Measurements from ENCODE around the gene TKTL1.

DNA sequence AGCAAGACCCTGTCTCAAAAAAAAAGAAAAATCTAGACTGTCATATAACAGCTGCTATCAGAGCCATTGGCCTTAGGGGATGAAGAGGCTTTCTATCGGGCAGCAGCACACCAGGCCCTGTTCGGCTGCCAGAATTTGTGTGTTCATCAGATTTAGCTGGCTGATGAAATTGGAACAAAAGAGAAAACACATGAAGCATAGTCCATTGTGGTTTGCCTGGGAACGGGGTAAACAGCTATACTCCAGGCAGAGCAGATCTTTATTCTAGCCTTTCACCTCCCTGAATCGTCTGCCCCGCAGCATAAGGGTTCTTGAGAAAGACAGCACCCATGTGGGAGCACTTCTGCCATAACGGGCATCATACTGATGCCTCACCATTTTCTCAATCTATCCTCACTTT, 11.6 kb downstream of the TKTL1 start:
- TF ChIP-seq, protein P1, sequence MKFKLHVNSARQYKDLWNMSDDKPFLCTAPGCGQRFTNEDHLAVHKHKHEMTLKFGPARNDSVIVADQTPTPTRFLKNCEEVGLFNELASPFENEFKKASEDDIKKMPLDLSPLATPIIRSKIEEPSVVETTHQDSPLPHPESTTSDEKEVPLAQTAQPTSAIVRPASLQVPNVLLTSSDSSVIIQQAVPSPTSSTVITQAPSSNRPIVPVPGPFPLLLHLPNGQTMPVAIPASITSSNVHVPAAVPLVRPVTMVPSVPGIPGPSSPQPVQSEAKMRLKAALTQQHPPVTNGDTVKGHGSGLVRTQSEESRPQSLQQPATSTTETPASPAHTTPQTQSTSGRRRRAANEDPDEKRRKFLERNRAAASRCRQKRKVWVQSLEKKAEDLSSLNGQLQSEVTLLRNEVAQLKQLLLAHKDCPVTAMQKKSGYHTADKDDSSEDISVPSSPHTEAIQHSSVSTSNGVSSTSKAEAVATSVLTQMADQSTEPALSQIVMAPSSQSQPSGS (IDR thresholded peaks at IDR 0.05; ENCODE audit: low read length): no peak
- TF ChIP-seq, protein P2, sequence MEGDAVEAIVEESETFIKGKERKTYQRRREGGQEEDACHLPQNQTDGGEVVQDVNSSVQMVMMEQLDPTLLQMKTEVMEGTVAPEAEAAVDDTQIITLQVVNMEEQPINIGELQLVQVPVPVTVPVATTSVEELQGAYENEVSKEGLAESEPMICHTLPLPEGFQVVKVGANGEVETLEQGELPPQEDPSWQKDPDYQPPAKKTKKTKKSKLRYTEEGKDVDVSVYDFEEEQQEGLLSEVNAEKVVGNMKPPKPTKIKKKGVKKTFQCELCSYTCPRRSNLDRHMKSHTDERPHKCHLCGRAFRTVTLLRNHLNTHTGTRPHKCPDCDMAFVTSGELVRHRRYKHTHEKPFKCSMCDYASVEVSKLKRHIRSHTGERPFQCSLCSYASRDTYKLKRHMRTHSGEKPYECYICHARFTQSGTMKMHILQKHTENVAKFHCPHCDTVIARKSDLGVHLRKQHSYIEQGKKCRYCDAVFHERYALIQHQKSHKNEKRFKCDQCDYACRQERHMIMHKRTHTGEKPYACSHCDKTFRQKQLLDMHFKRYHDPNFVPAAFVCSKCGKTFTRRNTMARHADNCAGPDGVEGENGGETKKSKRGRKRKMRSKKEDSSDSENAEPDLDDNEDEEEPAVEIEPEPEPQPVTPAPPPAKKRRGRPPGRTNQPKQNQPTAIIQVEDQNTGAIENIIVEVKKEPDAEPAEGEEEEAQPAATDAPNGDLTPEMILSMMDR (IDR thresholded peaks at IDR 0.05; ENCODE audit: control extremely low read depth in 1 of 3, insufficient read depth in 1 of 3, low read depth in 1 of 3, low read length in 3 of 3): no peak
- no peak for TF ChIP-seq EP300 (IDR thresholded peaks at IDR 0.05; ENCODE audit: borderline replicate concordance in 1 of 2, low read depth in 2 of 2, low read length in 2 of 2)
- TF ChIP-seq HDAC2 (IDR thresholded peaks at IDR 0.05; ENCODE audit: borderline replicate concordance in 1 of 2, low read depth in 2 of 2, low read length in 2 of 2): no peak
- TF ChIP-seq YY1 (IDR thresholded peaks at IDR 0.05; ENCODE audit: low read depth, low read length): no peak
- TF ChIP-seq RNF2 (IDR thresholded peaks at IDR 0.05; ENCODE audit: borderline replicate concordance, low read depth, low read length, missing control alignments, poor library complexity, severe bottlenecking): no peak
- no peak for TF ChIP-seq POLR2A (IDR thresholded peaks at IDR 0.05; ENCODE audit: control extremely low read depth in 1 of 2, low read depth in 2 of 2, low read length in 2 of 2)
- TF ChIP-seq PHF8 (conservative IDR thresholded peaks at IDR 0.05; ENCODE audit: low read depth, low read length): no peak
- TF ChIP-seq GABPA (IDR thresholded peaks at IDR 0.05; ENCODE audit: borderline replicate concordance, insufficient read depth, low read length): no peak
- no peak for TF ChIP-seq EZH2 (IDR thresholded peaks at IDR 0.05; ENCODE audit: low read depth, low read length, severe bottlenecking)
